ENCODE results near the gene TMED8. TPM values are rescaled to one million over a fixed set of nuclear protein-coding genes. Genes with fewer than 3 reads are reported as not detected.

TMED8 gene
- total RNA-seq, 2 donors from 2014 or later: 20.5 to 27.6 TPM

DNA sequence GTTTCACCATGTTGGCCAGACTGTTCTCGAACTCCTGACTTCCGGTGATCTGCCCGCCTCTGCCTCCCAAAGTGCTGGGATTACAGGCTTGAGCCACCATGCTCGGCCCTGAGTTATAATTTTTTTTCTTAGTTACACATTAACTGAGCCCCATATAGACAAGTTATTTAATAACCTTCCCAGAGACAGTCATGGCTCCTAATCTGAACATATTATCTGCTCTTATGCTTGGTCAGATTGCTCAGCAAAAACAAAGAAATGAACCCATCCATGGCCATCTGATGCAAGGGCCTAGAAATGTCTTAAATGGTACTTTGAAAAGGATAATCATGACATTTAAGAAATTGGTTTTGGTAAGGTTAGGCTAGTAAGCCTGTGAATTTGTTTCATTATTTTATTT, 13.3 kb upstream of the TMED8 start:
- TF ChIP-seq CTCF (conservative IDR thresholded peaks at IDR 0.05): no peak
- no peak overlapping the region for H3K27ac Mint-ChIP-seq
- Histone ChIP-seq H3K9me3 (ENCODE audit: control insufficient read depth, low read length) (no peaks in the 10 kb centered on the region), H3K4me1 (ENCODE audit: control insufficient read depth, insufficient read depth, low read length) (peaks cover 3% of the 10 kb centered on the region), H3K36me3 (ENCODE audit: control insufficient read depth, insufficient read depth, low read length) (no peaks in the 10 kb centered on the region), H3K9ac (ENCODE audit: extremely low read depth, low read length, poor library complexity, severe bottlenecking) (no peak overlapping the region), H3K27me3 (ENCODE audit: control insufficient read depth, insufficient read depth, low read length, poor library complexity, severe bottlenecking) (no peaks in the 10 kb centered on the region), H3K4me3 (ENCODE audit: low read length) (no peak overlapping the region), H3K27ac (ENCODE audit: low read depth, low read length) (no peak overlapping the region)
- H3K36me3 Mint-ChIP-seq (ENCODE audit: low read depth): peaks cover 9% of the 10 kb centered on the region
- DNase-seq: no peak
- WGBS, 2 experiments (ENCODE audit: insufficient coverage in 1 of 2, insufficient read length in 1 of 2): 93 to 100% methylated on average over 3 to 4 of the region's 4 CpGs
- no peak overlapping the region for H3K4me3 Mint-ChIP-seq
- no peaks in the 10 kb centered on the region for H3K9me3 Mint-ChIP-seq
- no peaks in the 10 kb centered on the region for H3K4me1 Mint-ChIP-seq
- no peaks in the 10 kb centered on the region for H3K27me3 Mint-ChIP-seq (ENCODE audit: insufficient read depth)

GRCh38 chr14:77378701-77379100, 1.8 kb upstream of the TMED8 start:
- Histone ChIP-seq H3K9ac (ENCODE audit: extremely low read depth, low read length, poor library complexity, severe bottlenecking) (no peak overlapping the region), H3K27ac (ENCODE audit: low read depth, low read length) (no peak overlapping the region), H3K36me3 (ENCODE audit: control insufficient read depth, insufficient read depth, low read length) (no peaks in the 10 kb centered on the region), H3K27me3 (ENCODE audit: control insufficient read depth, insufficient read depth, low read length, poor library complexity, severe bottlenecking) (no peaks in the 10 kb centered on the region), H3K4me1 (ENCODE audit: control insufficient read depth, insufficient read depth, low read length) (peaks cover 6% of the 10 kb centered on the region), H3K9me3 (ENCODE audit: control insufficient read depth, low read length) (no peaks in the 10 kb centered on the region), H3K4me3 (ENCODE audit: low read length) (no peak overlapping the region)
- 90 to 97% methylated on average over 5 to 6 of the region's 6 CpGs for WGBS, 2 experiments (ENCODE audit: insufficient coverage in 1 of 2, insufficient read length in 1 of 2)
- H3K27ac Mint-ChIP-seq: no peak overlapping the region
- no peak for TF ChIP-seq CTCF (conservative IDR thresholded peaks at IDR 0.05)
- H3K9me3 Mint-ChIP-seq: no peaks in the 10 kb centered on the region
- peaks cover 2% of the 10 kb centered on the region for H3K36me3 Mint-ChIP-seq (ENCODE audit: low read depth)
- H3K4me3 Mint-ChIP-seq: no peak overlapping the region
- peaks cover 4% of the 10 kb centered on the region for H3K27me3 Mint-ChIP-seq (ENCODE audit: insufficient read depth)
- H3K4me1 Mint-ChIP-seq: peaks cover 25% of the 10 kb centered on the region
- no peak for DNase-seq

DNA sequence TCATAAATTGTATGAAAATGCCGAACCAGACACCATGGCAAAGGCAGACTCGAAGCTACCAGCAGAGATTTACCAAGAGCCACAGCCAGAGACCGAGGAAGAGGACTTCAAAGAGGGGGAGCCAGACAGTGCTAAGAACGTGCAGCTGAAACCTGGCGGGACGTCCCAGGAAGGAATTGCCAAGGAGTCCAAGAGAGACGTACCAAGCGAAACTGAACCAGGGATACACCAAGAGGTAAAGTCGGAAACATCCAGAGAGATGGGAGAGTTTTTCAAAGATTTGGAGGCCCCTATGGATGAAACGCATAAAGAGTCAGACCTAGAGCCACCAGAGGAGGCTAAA, 579 bp upstream of the TMED8 start:
- no peak for DNase-seq
- Histone ChIP-seq H3K9me3 (ENCODE audit: control insufficient read depth, low read length) (no peaks in the 10 kb centered on the region), H3K27me3 (ENCODE audit: control insufficient read depth, insufficient read depth, low read length, poor library complexity, severe bottlenecking) (no peaks in the 10 kb centered on the region), H3K27ac (ENCODE audit: low read depth, low read length) (no peak overlapping the region), H3K4me3 (ENCODE audit: low read length) (peak overlapping the region; percentile 86), H3K4me1 (ENCODE audit: control insufficient read depth, insufficient read depth, low read length) (peaks cover 6% of the 10 kb centered on the region), H3K36me3 (ENCODE audit: control insufficient read depth, insufficient read depth, low read length) (no peaks in the 10 kb centered on the region), H3K9ac (ENCODE audit: extremely low read depth, low read length, poor library complexity, severe bottlenecking) (peak overlapping the region; percentile 86)
- WGBS, 2 experiments (ENCODE audit: insufficient coverage in 1 of 2, insufficient read length in 1 of 2): 30 to 34% methylated on average over 9 to 10 of the region's 10 CpGs
- Mint-ChIP-seq H3K4me1 (peaks cover 33% of the 10 kb centered on the region), H3K9me3 (no peaks in the 10 kb centered on the region), H3K36me3 (ENCODE audit: low read depth) (peaks cover 2% of the 10 kb centered on the region), H3K4me3 (no peak overlapping the region), H3K27ac (no peak overlapping the region), H3K27me3 (ENCODE audit: insufficient read depth) (peaks cover 4% of the 10 kb centered on the region)
- TF ChIP-seq CTCF (conservative IDR thresholded peaks at IDR 0.05): no peak
